ENCODE measurements around the gene SRCIN1.
"Not testable (repeated sequence)": the region's sequence is repeated elsewhere in the genome, so short reads cannot be mapped to it uniquely, and the experiment has no call there.

The SRCIN1 gene

GRCh38 chr17:38605841-38606645, at the start of gene SRCIN1:
Gene SRCIN1, minus strand, starts transcription at chr17:38605952. Its CDS starts 247 bp downstream, at chr17:38605705.
- no peak for DNase-seq

- DNase-seq, result no peak
These were observed 49.0 kb upstream of the SRCIN1 start for GRCh38 chr17:38654411-38655398.

DNA sequence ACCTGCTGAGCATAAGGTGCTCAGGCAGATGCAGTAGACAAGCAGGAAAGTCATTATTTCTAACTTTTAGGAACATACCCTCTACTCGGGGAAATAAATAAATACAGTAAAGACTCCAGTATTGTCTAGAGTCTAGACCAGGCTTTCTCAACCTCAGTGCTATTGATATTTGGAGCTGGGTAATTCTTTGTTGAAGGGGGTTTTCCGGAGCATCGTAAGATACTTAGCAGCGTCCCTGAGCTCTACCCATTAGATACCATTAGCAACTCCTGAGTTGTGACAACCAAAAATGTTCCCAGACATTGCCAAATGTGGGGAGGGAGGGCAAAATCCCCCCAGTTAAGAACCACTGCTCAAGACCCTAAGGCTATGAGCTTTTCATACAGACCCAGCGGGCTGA, 47.9 kb upstream of the SRCIN1 start:
- no peak for DNase-seq

DNA sequence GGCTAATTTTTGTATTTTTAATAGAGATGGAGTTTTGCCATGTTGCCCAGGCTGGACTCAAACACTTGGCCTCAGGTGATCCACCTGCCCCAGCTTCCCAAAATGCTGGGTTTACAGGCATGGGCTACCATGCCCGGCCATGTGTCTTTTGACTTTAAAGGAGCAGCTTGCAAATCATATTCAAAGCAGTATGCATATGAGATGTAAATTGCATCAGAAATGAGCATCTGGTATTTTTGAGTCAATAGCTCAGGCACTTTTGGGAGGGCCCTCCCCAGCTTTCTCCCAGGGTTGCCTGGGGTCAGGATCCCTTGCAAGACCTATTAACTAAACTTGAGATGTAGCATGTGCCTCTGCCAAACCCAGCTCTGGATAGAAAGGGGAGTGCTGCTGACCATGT, 47.5 kb upstream of the SRCIN1 start:
- DNase-seq, result no peak

GRCh38 chr17:38650653-38651173, 45.0 kb upstream of the SRCIN1 start:
- DNase-seq, result not testable (repeated sequence)

- DNase-seq, result no peak
These were observed 32.2 kb upstream of the SRCIN1 start for GRCh38 chr17:38637951-38638350.

DNA sequence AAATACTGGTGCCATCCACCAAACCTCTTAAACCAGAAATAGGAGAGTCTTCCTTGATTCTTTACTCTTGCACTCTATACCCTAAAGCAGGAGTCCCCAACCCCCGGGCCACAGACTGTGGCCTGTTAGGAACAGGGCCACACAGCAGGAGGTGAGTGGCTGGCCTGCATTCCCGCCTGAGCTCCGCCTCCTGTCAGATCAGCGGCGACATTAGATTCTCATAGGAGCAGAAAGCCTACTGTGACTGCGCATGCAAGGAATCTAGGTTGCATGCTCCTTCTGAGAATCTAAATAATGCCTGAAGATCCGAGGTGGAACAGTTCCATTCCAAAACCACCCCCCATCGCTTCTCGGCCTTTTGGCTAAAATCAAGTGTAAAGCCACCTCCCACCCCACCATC, 30.3 kb upstream of the SRCIN1 start:
- DNase-seq, result no peak

- no peak for DNase-seq
These were observed 26.6 kb upstream of the SRCIN1 start for GRCh38 chr17:38632334-38632733.

DNA sequence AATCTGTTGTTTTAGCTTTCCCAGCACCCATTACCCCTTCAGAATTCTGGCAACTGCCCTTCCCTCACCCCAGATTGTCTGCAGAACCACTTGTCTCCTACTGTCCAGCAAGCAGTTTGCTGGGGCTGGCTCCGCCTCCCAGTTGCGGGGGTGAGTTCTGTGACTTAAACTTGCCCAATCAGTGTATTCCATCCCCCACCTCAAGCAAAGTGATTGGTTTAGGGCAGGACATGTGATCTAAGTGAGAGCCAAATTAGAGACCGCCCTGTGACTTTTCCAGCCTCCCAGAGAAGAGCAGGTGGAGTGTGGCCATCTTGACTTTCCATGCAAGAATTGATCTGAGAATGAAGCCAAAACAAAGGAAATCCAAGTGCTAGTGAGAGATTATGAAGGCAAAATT, 22.7 kb upstream of the SRCIN1 start:
- DNase-seq, result no peak

DNA sequence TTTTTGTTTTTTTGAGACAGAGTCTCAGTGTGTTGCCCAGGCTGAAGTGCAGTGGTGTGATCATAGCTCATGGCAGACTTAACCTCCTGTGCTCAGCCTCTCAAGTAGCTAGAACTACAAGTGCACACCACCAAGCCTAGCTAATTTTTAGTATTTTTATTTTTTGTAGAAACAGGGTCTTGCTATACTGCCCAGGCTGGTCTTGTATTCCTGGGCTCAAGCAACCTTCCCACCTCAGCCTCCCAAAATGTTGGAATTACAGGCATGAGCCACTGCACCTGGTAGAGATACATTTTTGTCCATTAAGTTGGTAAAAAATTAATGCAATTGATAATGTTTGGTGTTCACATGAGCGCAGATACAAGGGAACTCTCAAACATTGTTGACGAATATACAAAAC, 22.2 kb upstream of the SRCIN1 start:
- DNase-seq, result no peak

DNA sequence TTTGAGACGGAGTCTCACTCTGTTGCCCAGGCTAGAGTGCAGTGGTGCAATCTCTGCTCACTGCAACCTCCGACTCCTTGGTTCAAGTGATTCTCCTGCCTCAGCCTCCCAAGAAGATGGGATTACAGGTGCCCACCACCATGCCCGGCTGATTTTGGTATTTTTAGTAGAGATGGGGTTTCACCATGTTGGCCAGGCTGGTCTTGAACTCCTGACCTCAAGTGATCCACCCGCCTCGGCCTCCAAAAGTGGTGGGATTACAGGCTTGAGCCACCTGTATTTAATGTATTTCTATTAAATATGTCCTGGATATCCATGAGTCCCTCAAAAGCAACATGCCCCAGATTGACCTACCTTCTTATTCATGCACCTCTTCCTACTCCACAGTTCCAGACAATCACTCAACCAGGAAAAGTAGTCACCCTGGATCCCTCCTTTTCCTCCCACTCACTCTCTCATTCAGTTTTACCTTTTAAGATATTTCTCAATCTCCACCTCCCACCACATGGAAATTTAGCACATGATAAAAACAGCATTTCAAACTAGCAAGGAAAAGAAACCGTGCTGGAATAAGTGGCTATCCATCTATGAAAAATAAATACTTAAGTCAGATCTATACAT, 21.0 kb upstream of the SRCIN1 start:
- not testable (repeated sequence) for DNase-seq

GRCh38 chr17:38625482-38625881, 19.7 kb upstream of the SRCIN1 start:
- DNase-seq, result no peak

DNA sequence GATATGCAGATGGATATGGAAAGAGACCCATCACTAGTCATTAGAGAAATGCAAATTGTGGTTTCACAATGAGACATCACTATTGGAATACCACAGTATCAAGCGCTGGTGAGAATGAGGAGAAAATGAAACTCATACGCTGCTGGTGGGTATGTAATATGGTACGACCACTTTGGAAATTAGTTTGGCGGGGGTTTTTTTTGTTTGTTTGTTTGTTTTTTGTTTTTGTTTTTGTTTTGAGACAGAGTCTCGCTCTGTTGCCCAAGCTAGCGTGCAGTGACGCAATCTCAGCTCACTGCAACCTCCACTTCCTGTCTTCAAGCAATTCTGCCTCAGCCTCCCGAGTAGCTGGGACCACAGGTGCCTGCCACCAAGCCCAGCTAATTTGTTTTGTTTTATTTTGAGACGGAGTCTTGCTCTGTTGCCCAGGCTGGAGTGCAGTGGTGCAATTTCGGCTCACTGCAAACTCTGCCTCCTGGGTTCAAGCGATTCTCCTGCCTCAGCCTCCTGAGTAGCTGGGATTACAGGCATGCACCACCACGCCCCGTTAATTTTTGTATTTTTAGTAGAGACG, 19.1 kb upstream of the SRCIN1 start:
- DNase-seq, result not testable (repeated sequence)

- DNase-seq, result no peak
These were observed 15.8 kb upstream of the SRCIN1 start for GRCh38 chr17:38621538-38621937.

DNA sequence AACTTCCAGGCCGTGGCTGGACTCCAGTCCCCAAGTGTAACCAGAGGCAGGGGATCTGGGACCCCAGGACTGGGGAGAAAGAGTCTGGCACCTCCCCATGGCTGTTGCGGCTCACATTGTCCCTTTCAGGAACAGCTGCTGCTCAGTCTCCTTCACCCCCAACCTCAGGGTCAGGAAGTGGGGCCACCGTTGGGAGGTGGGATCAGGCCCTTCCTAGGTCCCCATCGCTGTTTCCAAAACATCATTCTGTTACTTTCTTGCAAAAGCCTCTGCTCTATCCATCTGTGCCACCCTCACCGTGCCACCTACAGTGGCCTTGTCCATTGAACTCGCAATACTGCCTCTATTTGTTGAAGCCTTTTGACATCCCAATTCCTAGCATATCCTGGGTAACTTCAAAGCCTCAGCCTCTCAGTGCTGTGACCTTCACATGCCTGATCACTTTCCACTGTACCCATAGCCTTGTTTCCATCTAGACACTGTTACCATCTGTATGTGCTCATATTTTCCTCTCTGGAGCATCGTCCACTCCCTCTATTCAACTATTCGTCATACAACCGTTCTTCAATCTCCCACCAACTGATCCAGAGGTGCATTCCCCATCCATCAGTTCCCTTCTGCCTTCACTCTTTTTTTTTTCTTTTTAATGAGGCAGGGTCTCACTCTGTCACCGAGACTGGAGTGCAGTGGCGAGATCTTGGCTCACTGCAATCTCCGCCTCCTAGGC, 15.0 kb upstream of the SRCIN1 start:
- no peak for DNase-seq

- DNase-seq, result no peak
These were observed 14.3 kb upstream of the SRCIN1 start for GRCh38 chr17:38619937-38620550.

DNA sequence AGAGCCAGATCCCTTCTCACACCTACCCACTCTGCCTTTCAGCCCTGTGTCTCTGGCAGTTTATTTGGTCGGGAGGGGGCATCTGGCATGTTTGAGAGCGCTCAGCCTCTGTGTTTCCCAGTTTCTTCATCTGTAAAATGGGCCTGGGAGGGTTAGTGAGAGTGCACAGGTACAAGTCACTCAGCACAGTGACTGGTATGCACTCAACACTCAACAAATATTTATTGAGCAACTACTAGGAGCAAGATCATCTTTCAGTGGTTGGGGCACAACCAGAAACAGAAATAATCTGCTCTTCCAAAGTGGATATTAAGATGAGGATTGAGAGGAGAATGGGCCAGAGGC, 13.7 kb upstream of the SRCIN1 start:
- no peak for DNase-seq

GRCh38 chr17:38617967-38618760, 12.4 kb upstream of the SRCIN1 start:
- no peak for DNase-seq

GRCh38 chr17:38617074-38617860, 11.5 kb upstream of the SRCIN1 start:
- no peak for DNase-seq

DNA sequence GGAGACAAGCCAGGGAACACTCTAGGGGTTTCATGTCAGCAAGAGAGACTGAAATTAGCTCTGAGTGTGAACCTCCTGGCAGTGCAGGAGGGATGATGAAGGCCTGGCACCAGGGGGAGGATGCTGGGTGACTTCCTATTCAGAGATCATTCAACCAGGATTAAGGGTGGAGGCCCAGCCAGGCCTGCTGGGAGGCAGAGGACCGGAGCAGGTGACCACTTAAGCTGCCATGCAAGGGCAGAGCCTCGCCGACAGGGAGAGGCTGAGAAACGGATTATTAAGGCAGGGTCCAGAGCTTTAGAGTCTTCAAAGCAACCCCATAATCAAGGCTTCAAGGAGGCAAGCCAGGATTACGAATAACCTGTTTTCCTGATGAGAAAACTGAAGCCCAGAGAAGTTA, 10.6 kb upstream of the SRCIN1 start:
- DNase-seq, result no peak
